ENCODE results near the gene ALDH4A1. TPM values are rescaled to one million over a fixed set of nuclear protein-coding genes. Genes with fewer than 3 reads are reported as not detected.
"Not testable (repeated sequence)": the region's sequence is repeated elsewhere in the genome, so short reads cannot be mapped to it uniquely, and the experiment has no call there.

The ALDH4A1 gene
- total RNA-seq, 1 experiment from 2014 or later = 31.0 TPM

GRCh38 chr1:18870957-18871356 is 31.4 kb downstream of the ALDH4A1 start:
- Mint-ChIP-seq H3K27me3 (ENCODE audit: low read depth) (no peaks in the 10 kb centered on the region), H3K27ac (no peak overlapping the region), H3K4me3 (no peak overlapping the region), H3K4me1 (no peaks in the 10 kb centered on the region), H3K9me3 (no peaks in the 10 kb centered on the region), H3K36me3 (no peaks in the 10 kb centered on the region)
- DNase-seq (ENCODE audit: low spot score) = no peak
- CTCF ChIA-PET = interaction anchor here (1.0 to 2.6 kb wide), 3 partner anchors 13 to 76 kb away, joined by 3 to 8 read pairs (median 5); no protein-coding TSS in a partner anchor
- ATAC-seq = no peak
- POLR2A ChIA-PET = no interaction called here
- TF ChIP-seq ZNF396 (CRISPR knock-in tag; IDR thresholded peaks at IDR 0.05; ENCODE audit: borderline replicate concordance) (no peak), HMGA2 (CRISPR knock-in tag; IDR thresholded peaks at IDR 0.05) (no peak), GTF2I (CRISPR knock-in tag; conservative IDR thresholded peaks at IDR 0.05) (no peak), CDX4 (CRISPR knock-in tag; IDR thresholded peaks at IDR 0.05; ENCODE audit: borderline replicate concordance) (no peak), ATF1 (CRISPR knock-in tag; IDR thresholded peaks at IDR 0.05) (no peak), SMAD3 (CRISPR knock-in tag; IDR thresholded peaks at IDR 0.05; ENCODE audit: borderline replicate concordance) (no peak), CBFB (CRISPR knock-in tag; IDR thresholded peaks at IDR 0.05; ENCODE audit: low read depth) (no peak), ETV6 (CRISPR knock-in tag; IDR thresholded peaks at IDR 0.05) (no peak), ZBTB43 (CRISPR knock-in tag; IDR thresholded peaks at IDR 0.05) (no peak)

GRCh38 chr1:18870595-18870865 is 31.8 kb downstream of the ALDH4A1 start:
- POLR2A ChIA-PET; H3K4me1 Mint-ChIP-seq; H3K27me3 Mint-ChIP-seq (ENCODE audit: low read depth); H3K36me3 Mint-ChIP-seq; H3K27ac Mint-ChIP-seq; DNase-seq (ENCODE audit: low spot score); H3K4me3 Mint-ChIP-seq; H3K9me3 Mint-ChIP-seq; ATAC-seq: not testable (repeated sequence)
- CTCF ChIA-PET = interaction anchor here (1.5 to 2.6 kb wide), 4 partner anchors 14 to 273 kb away, joined by 5 to 12 read pairs (median 6); no protein-coding TSS in a partner anchor

GRCh38 chr1:18869847-18870594 is 32.3 kb downstream of the ALDH4A1 start:
- Mint-ChIP-seq H3K4me3 (no peak overlapping the region), H3K36me3 (no peaks in the 10 kb centered on the region), H3K27ac (no peak overlapping the region), H3K4me1 (no peaks in the 10 kb centered on the region), H3K27me3 (ENCODE audit: low read depth) (no peaks in the 10 kb centered on the region; the same call in 1 of the 2 replicates), H3K9me3 (no peaks in the 10 kb centered on the region)
- DNase-seq (ENCODE audit: low spot score) (no peak), ATAC-seq (no peak)
- CTCF ChIA-PET = interaction anchor here (1.5 to 2.6 kb wide), 4 partner anchors 14 to 273 kb away, joined by 5 to 12 read pairs (median 6); no protein-coding TSS in a partner anchor
- TF ChIP-seq ZNF219 (CRISPR knock-in tag; IDR thresholded peaks at IDR 0.05; ENCODE audit: borderline replicate concordance) (no peak), GRHL2 (CRISPR knock-in tag; IDR thresholded peaks at IDR 0.05; ENCODE audit: insufficient replicate concordance, severe bottlenecking) (no peak), FOXP4 (CRISPR knock-in tag; IDR thresholded peaks at IDR 0.05) (no peak), ZNF512 (CRISPR knock-in tag; IDR thresholded peaks at IDR 0.05; ENCODE audit: borderline replicate concordance) (no peak)
- POLR2A ChIA-PET = no interaction called here
